NCI-H2081 (cell line): ENCODE results near the gene MAPK8IP2.

Experiments
- DNase-seq, 2 experiments: peaks; one replicate each; lab custom pipeline; 2025; lab: John Stamatoyannopoulos, UW

Gene MAPK8IP2

GRCh38 chr22:50600538-50600937 lies at the start of gene MAPK8IP2:
Gene MAPK8IP2 (plus strand): TSS chr22:50600793. CDS start chr22:50600819, 26 bp downstream.
- DNase-seq = peak; percentile 30 to 57

- no peak for DNase-seq
These were observed 49.3 kb upstream of the MAPK8IP2 start for GRCh38 chr22:50551160-50551752.

GRCh38 chr22:50553310-50553709 lies 47.3 kb upstream of the MAPK8IP2 start:
- no peak for DNase-seq

- no peak for DNase-seq
These were observed 43.9 kb upstream of the MAPK8IP2 start for GRCh38 chr22:50556703-50557102.

- DNase-seq = no peak
These were observed 40.6 kb upstream of the MAPK8IP2 start for GRCh38 chr22:50560034-50560433.

- DNase-seq = no peak
These were observed 38.9 kb upstream of the MAPK8IP2 start for GRCh38 chr22:50561401-50562358.

GRCh38 chr22:50562523-50563412 lies 37.8 kb upstream of the MAPK8IP2 start, which contains the start of gene SYCE3:
Gene SYCE3 (minus strand): TSS chr22:50562919. CDS start chr22:50556405, 6,514 bp downstream.
- peak; percentile 90 to 94 for DNase-seq

- no peak for DNase-seq
These were observed 37.0 kb upstream of the MAPK8IP2 start for GRCh38 chr22:50563413-50564160.

GRCh38 chr22:50564289-50564688 lies 36.3 kb upstream of the MAPK8IP2 start:
- DNase-seq = no peak

- no peak for DNase-seq
These were observed 32.8 kb upstream of the MAPK8IP2 start for GRCh38 chr22:50567721-50568252.

- no peak for DNase-seq
These were observed 32.0 kb upstream of the MAPK8IP2 start for GRCh38 chr22:50568626-50569025.

- DNase-seq = no peak
These were observed 31.5 kb upstream of the MAPK8IP2 start for GRCh38 chr22:50569041-50569459.

- DNase-seq = no peak
These were observed 30.6 kb upstream of the MAPK8IP2 start for GRCh38 chr22:50569896-50570535.

GRCh38 chr22:50570861-50571260 lies 29.7 kb upstream of the MAPK8IP2 start:
- DNase-seq = no peak

- no peak for DNase-seq
These were observed 29.1 kb upstream of the MAPK8IP2 start for GRCh38 chr22:50571264-50572175.

- DNase-seq = no peak
These were observed 27.6 kb upstream of the MAPK8IP2 start for GRCh38 chr22:50572965-50573364.

GRCh38 chr22:50573491-50574382 lies 26.9 kb upstream of the MAPK8IP2 start:
- no peak for DNase-seq

- no peak for DNase-seq
These were observed 26.2 kb upstream of the MAPK8IP2 start for GRCh38 chr22:50574383-50574755.
